ENCODE measurements around the gene XRCC3.

GRCh38 chr14:103713304-103714062 is 1.8 kb downstream of the XRCC3 start:
- TF ChIP-seq POLR2AphosphoS5 (IDR thresholded peaks at IDR 0.05; ENCODE audit: low read depth) (no peak), CTCF (conservative IDR thresholded peaks at IDR 0.05; ENCODE audit: low read depth in 2 of 2) (no peak), REST (IDR thresholded peaks at IDR 0.05; ENCODE audit: unreplicated experiment) (no peak), ETS1 (IDR thresholded peaks at IDR 0.05) (no peak), CREB1 (CRISPR knock-in tag; IDR thresholded peaks at IDR 0.05; ENCODE audit: low read depth) (no peak), EZH2 (IDR thresholded peaks at IDR 0.05; ENCODE audit: low read depth, unreplicated experiment) (no peak), STAT1 (IDR thresholded peaks at IDR 0.05; ENCODE audit: unreplicated experiment) (no peak), ZNF462 (CRISPR knock-in tag; IDR thresholded peaks at IDR 0.05) (no peak), JUNB (IDR thresholded peaks at IDR 0.05; ENCODE audit: unreplicated experiment) (no peak), ZNF114 (CRISPR knock-in tag; IDR thresholded peaks at IDR 0.05) (no peak), EZH2phosphoT487 (IDR thresholded peaks at IDR 0.05; ENCODE audit: unreplicated experiment) (no peak), NANOG (IDR thresholded peaks at IDR 0.05; ENCODE audit: borderline replicate concordance) (no peak), ZNF331 (CRISPR knock-in tag; IDR thresholded peaks at IDR 0.05; ENCODE audit: low read depth) (no peak)

All from GM23338 (cell line).